K562 treated with DMSO at 1 percent for 48 hours (cell line): ENCODE results near the gene KRTAP26-1. TPM values are rescaled to one million over a fixed set of nuclear protein-coding genes. Genes with fewer than 3 reads are reported as not detected.

Experiments used
- total RNA-seq: library from RNA; unstranded; fragments of 300-600 nt; gene quantifications from 2 replicates; pipeline ENCODE4 v1.2.3, GENCODE V29; 2022; ENCODE audit warnings: low replicate concordance; ENCODE audit errors: extremely low read depth

Gene KRTAP26-1
- not detected in 2 replicates for total RNA-seq

GRCh38 chr21:30320215-30320614 is at the start of gene KRTAP26-1:
TSS of gene KRTAP26-1 (minus strand) at chr21:30320315. CDS start at chr21:30320035, 280 bp downstream.

GRCh38 chr21:30348506-30348905 is 28.4 kb upstream of the KRTAP26-1 start, which contains the start of gene KRTAP23-1:
TSS of gene KRTAP23-1 (minus strand) at chr21:30348606. CDS start at chr21:30348606, 0 bp downstream.

GRCh38 chr21:30337276-30337744 is 17.2 kb upstream of the KRTAP26-1 start, which contains the start of gene KRTAP27-1:
TSS of gene KRTAP27-1 (minus strand) at chr21:30337694. CDS start at chr21:30337668, 26 bp downstream.

GRCh38 chr21:30289215-30289614 is 30.9 kb downstream of the KRTAP26-1 start, which contains the start of gene KRTAP25-1:
TSS of gene KRTAP25-1 (minus strand) at chr21:30289514. CDS start at chr21:30289490, 24 bp downstream.

GRCh38 chr21:30282850-30283249 is 37.3 kb downstream of the KRTAP26-1 start, which contains the start of gene KRTAP24-1:
TSS of gene KRTAP24-1 (minus strand) at chr21:30282950. CDS start at chr21:30282932, 18 bp downstream.

Other genes with a start within 250 kb of the KRTAP26-1 start
- gene CLDN17, start 153.5 kb downstream of the KRTAP26-1 start, total RNA-seq = not detected in 2 replicates
- gene CLDN8, start 104.2 kb downstream of the KRTAP26-1 start, total RNA-seq = not detected in 2 replicates
- not detected in 2 replicates for gene KRTAP24-1, start 37.4 kb downstream of the KRTAP26-1 start, total RNA-seq
- gene KRTAP25-1, start 30.8 kb downstream of the KRTAP26-1 start, total RNA-seq = not detected in 2 replicates
- gene KRTAP27-1, start 17.4 kb upstream of the KRTAP26-1 start, total RNA-seq = not detected in 2 replicates
- not detected in 2 replicates for gene KRTAP23-1, start 28.3 kb upstream of the KRTAP26-1 start, total RNA-seq
- not detected in 2 replicates for gene KRTAP13-2, start 52.0 kb upstream of the KRTAP26-1 start, total RNA-seq
- not detected in 2 replicates for gene KRTAP13-1, start 75.7 kb upstream of the KRTAP26-1 start, total RNA-seq
- gene KRTAP13-3, start 105.6 kb upstream of the KRTAP26-1 start, total RNA-seq = not detected in 2 replicates
- not detected in 2 replicates for gene KRTAP13-4, start 109.9 kb upstream of the KRTAP26-1 start, total RNA-seq
- gene KRTAP15-1, start 120.0 kb upstream of the KRTAP26-1 start, total RNA-seq = not detected in 2 replicates
- not detected in 2 replicates for gene KRTAP19-1, start 160.1 kb upstream of the KRTAP26-1 start, total RNA-seq
- gene KRTAP19-2, start 167.1 kb upstream of the KRTAP26-1 start, total RNA-seq = not detected in 2 replicates
- not detected in 2 replicates for gene KRTAP19-3, start 171.7 kb upstream of the KRTAP26-1 start, total RNA-seq
- not detected in 2 replicates for gene KRTAP19-4, start 176.8 kb upstream of the KRTAP26-1 start, total RNA-seq
- not detected in 2 replicates for gene KRTAP19-5, start 181.8 kb upstream of the KRTAP26-1 start, total RNA-seq
- gene KRTAP19-6, start 221.5 kb upstream of the KRTAP26-1 start, total RNA-seq = not detected in 2 replicates
- not detected in 2 replicates for gene KRTAP19-7, start 241.0 kb upstream of the KRTAP26-1 start, total RNA-seq